ENCODE results near the gene SPTBN1.

SPTBN1 gene

GRCh38 chr2:54653572-54654204, 197.6 kb downstream of the SPTBN1 start:
- no peak for DNase-seq (ENCODE audit: low spot score)

- DNase-seq (ENCODE audit: low spot score) = no peak
Measured at GRCh38 chr2:54655046-54655809, 199.1 kb downstream of the SPTBN1 start.

GRCh38 chr2:54656863-54657262, 200.7 kb downstream of the SPTBN1 start:
- no peak for DNase-seq (ENCODE audit: low spot score)

GRCh38 chr2:54657664-54658083, 201.5 kb downstream of the SPTBN1 start:
- DNase-seq (ENCODE audit: low spot score) = no peak

- no peak for DNase-seq (ENCODE audit: low spot score)
Measured at GRCh38 chr2:54658564-54659071, 202.5 kb downstream of the SPTBN1 start.

- DNase-seq (ENCODE audit: low spot score) = no peak
Measured at GRCh38 chr2:54659527-54659926, 203.4 kb downstream of the SPTBN1 start.

- DNase-seq (ENCODE audit: low spot score) = peak; percentile 44
Measured at GRCh38 chr2:54660752-54661151, 204.6 kb downstream of the SPTBN1 start.

DNA sequence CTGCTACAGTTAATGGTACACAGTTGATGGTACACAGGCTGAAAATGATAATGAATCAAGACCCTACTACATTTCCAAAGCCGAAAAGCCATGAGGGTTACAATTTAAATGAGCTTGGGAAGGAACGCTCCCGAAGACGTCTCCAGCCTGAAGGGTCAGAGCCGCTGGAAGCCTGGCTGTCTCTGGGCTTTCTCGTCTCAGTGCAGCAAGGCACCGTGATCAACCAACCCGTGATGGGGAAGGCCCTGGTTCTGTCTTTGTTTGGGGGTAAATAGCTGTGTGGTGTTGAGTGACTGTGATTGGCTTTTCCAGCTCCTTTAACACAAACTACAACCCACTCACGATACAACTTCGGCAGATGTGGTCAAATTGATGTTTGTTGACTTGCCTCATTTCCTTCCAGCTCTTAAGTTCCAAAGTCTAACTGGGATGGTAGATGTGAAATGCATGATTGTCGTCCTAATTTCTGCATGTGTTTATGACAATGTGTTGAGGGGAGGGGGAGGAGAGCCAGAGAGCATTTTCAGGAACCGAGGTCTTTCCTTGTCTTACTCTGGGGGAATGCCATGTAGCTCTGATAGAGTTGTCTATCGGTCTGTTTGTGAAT, 207.4 kb downstream of the SPTBN1 start:
- no peak for DNase-seq (ENCODE audit: low spot score)

DNA sequence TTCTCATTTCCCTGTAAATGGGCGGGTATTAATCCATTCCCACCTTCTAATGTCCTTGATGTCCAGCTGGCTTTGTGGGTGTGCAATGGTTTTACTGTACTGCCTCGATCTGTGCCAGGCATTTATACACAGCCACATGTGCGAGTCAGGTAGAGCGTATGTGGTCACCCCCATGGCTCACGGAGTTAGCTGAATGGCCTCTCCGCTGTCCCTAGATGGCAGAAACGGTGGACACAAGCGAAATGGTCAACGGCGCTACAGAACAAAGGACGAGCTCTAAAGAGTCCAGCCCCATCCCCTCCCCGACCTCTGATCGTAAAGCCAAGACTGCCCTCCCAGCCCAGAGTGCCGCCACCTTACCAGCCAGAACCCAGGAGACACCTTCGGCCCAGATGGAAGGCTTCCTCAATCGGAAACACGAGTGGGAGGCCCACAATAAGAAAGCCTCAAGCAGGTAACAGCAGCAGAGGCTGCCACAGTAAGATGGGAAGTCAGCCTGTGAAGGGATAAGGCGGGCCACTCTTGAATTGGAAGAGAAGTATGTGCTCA, 208.2 kb downstream of the SPTBN1 start:
- no peak for DNase-seq (ENCODE audit: low spot score)

DNA sequence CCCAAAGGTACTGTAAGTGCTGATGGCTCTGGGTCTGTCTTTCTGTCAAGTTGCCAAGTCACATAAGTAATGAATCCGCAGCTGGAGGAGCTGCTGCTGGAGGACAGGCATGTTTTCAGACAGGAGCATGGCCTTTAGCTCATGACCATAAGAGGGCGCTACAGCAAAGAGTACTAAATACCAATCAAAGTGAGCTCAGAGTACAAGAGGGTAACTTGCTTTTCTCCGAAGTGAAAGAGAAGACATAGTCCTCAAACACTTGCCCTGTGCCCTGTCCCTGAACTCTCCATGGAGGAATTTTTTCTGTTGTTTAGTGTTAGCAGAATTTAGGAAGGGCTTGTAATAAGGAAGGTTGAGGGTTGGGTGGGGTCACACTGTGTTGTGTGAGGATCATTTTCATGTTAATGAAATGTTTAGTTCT, 209.3 kb downstream of the SPTBN1 start:
- DNase-seq (ENCODE audit: low spot score) = no peak

- DNase-seq (ENCODE audit: low spot score) = no peak
Measured at GRCh38 chr2:54666131-54666633, 210.1 kb downstream of the SPTBN1 start.

DNA sequence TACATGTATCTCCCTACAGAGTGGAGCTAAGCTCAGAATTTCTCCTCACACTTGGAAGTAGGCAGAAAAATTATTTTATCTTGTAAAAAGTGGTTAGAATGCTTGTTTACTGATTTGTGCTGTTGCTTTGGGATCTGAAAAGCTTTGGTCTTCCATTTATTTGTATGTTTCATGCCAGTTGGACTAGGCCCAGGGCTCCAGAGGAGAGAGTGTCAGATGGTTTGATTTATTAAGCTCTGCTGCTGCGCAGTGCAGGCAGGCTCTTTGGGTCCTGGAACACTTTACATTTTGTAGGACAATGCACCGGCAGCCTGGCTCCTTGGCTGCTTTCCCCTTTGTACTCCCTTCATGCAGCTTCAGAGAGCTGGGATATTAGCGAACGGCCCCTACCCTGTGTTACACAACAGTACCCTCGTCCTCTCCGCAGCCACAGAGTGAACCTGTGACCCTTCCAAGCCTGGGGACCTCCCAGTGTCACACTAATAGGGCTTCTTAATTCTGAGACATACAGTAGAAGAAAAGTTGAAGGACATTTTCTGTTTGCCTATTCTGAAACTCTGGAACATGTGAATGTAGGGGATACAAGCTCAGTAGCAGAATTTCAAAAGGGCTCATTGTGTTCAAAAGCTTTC, 210.6 kb downstream of the SPTBN1 start:
- peak; percentile 86 for DNase-seq (ENCODE audit: low spot score)

GRCh38 chr2:54667266-54667639, 211.1 kb downstream of the SPTBN1 start:
- DNase-seq (ENCODE audit: low spot score) = no peak

DNA sequence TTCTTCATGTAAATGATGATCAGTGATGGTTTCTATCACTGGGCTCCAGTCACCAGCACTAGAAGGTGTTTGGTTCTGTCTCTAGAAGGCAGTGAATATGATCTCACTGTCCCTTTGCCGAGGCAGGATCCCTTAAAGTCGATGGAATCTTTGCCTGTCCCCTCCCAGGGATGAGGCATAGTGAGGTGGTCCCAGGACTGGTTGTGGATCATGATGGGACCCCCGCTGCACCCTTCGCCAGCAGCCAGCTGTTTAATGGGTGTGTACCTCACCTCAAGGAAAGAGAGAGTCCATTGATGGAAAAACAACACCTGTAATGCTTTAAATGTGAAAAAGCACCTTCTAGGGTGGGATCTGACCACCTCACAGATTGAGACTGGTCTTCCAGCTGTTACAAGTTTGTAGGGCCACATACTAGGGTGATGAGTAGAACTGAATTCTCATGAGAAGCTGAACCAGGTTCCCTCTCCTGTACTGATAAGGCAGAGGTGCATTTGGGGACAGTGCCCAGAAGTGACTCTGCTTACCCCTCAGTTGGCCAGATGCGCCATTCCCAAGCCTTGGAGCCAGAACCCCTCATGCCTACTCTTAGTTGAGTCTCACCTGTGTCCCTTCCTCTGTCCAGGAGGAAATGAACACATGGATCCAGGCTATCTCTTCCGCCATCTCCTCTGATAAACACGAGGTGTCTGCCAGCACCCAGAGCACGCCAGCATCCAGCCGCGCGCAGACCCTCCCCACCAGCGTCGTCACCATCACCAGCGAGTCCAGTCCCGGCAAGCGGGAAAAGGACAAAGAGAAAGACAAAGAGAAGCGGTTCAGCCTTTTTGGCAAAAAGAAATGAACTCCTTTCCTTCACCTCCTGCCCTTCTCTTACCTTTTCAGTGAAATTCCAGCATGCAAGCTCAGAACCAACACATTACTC, 211.9 kb downstream of the SPTBN1 start:
- DNase-seq (ENCODE audit: low spot score) = no peak

GRCh38 chr2:54668711-54669110, 212.6 kb downstream of the SPTBN1 start:
- no peak for DNase-seq (ENCODE audit: low spot score)

- peak; percentile 73 for DNase-seq (ENCODE audit: low spot score)
Measured at GRCh38 chr2:54669677-54670484, 213.8 kb downstream of the SPTBN1 start.

DNA sequence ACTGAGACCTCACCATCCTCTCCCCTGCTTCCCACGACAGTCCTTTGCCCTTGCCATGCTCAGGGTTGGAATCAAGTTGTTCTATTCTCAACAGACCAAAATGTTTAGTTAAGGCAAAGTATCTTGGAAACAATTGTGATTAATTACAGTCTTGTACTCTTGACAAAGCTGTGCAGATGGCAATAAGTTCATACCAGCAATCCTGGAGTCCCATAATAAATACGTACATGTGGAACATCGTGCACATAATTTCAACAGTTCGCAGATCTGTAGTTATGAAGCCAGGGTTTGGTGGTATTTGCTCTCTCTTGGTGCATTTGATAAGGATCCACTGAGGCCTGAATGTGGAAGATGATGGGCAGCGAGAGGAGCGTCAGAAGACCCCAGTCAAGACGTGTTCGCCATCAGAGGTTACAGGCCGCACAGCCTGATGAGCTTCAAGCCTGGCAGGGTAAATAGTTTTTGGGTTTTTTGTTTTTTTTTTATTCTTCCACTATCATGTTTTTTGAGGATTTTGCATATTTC, 214.4 kb downstream of the SPTBN1 start:
- DNase-seq (ENCODE audit: low spot score) = no peak

DNA sequence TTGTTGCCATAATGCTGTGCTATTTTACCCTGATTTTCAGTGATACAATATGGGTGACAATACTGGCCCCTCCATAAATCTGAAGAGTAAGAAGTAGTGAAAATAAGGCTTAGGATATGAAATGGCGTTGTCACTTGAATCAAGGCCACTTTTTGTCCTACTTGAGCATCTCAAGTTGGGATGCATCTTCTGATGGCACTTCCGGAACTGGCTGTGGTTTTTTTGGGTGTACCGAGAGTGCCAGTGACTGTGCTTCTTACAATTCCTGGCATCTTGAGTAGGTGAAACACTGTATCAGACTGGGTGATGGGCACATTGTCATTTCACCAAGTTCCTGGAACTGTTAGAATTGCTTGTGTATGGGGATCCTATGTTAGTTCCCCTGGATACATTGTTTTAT, 214.9 kb downstream of the SPTBN1 start:
- DNase-seq (ENCODE audit: low spot score) = no peak

GRCh38 chr2:54671875-54672589, 215.9 kb downstream of the SPTBN1 start:
- DNase-seq (ENCODE audit: low spot score) = no peak
